SK-MEL-5 (cell line): ENCODE data around the gene ARHGEF10L. TPM values are rescaled to one million over a fixed set of nuclear protein-coding genes. Genes with fewer than 3 reads are reported as not detected.

Source experiments
- DNase-seq: peaks from one replicate; pipeline ENCODE4 v3.0.0-alpha.2; 2016; ENCODE audit warnings: low read depth, low spot score
- in situ Hi-C: cut with HindIII; loops from 2 replicates; pipeline ENCODE4 v1.10.0; 2016; ENCODE audit warnings: low sequenced_read_pairs, high pct_unique_total_duplicates, low pct_unique_long_range_greater_than_20kb
- total RNA-seq: library from RNA; depleted of rRNA; stranded (reverse); fragments of >200 nt; shearing (Covaris generic); gene quantifications from 2 replicates; pipeline ENCODE4 v1.2.3, GENCODE V29; 2014

ARHGEF10L gene
- total RNA-seq, 1 experiment from 2014 or later, result 4.4 TPM

DNA sequence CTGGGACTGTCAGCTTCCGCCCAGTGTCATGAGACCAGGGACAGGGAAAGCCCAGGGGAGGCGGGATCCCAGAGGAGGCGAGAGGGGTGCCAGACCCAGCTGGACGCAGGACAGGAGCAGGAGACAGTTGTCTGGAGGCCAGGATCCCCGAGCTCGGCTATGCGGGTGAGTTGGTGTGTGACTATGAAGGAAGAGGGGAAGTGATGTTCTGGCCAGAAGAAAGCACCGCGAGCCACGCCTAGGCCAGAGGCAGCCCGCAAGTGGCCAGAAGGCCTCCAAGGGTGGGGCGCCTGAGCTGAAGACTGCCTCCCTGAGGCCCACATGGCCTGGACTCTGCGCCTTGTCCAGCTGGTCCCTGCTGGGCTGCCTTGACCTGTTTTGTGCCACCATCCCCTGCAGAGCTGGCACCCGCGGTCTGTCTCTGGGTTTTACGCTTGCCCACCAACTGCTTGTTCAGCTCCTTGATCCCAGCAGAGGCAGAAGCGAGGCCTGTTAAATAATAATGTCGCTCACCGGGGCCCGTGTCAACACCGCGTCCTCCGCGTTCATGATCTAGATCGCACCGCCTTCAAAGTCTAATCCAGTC lies 130.5 kb downstream of the ARHGEF10L start:
- in situ Hi-C loops, result no loop called here
- DNase-seq, result no peak

DNA sequence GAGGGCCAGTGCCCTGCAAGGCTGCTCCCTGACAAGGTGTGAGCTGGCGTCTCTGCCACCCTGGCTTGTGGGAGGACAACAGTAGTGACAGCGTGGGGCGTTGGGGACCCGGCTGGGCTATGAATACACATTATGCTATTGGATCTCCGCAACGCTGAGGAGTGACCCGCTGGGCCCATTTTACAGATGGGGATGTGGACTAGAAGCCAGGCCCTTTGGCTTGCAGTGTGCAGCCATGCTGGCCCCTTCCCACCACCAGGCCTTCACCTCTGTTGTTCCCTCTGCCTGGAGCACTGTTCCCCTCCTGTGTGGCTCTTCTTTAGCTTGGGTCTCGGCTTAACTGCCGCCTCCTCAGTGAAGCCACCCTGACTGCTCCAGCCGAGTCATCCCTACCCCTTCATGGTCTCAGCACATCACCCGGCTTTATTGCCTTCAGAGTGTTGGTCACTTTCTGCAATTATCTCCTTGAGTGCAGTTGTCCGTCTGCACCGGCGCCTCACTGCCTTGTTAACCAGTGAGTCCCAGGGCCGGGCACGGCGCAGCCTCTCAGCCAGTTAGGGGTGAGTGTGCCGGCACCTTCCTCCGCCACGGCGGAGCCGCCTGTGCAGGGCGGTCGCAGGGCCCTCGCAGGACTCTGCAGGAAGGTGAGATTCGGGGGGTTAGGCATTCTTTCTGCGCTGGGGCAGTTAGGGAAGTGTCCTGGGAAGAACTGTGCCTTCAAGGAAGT lies 131.3 kb downstream of the ARHGEF10L start:
- in situ Hi-C loops, result no loop called here
- no peak for DNase-seq

DNA sequence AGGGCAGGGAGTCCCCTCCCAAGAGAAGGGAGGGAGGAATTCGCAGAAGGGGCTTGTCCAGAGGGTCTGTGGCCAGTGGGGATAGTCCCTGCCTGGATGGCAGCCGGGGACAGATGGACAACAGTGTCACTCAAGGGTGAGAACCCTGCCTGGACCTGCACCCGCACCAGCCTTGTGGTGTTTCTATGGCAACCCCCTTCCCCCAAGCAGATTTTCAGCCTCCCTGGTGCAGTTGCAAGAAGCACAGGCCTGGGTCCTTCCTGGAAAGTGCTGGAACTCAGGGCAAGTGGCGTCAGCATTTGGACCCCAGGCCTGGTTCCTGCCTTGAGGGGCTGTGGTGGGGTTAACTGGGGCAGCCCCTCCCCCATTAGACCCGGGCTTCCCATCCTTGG lies 131.8 kb downstream of the ARHGEF10L start:
- DNase-seq, result no peak
- in situ Hi-C loops, result no loop called here

DNA sequence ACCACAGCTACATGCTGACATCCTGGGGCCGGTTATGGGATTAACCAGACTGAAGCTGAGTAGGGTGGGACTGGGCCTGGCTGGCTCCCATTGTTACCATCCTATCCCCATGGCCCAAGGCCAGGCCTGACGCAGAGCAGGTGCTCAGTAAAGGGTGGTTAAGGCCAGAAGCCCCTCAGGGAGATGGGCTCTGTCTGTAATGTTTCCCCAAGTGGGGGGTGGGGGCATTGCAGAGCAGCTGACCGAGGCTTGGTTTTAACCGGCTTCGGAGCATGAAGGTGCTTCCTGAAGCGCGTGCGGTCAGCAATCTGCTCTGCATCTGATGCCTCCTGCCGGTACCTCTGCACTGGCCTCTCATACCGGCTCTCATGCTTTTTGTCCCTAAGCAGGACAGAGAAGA lies 132.2 kb downstream of the ARHGEF10L start:
- in situ Hi-C loops, result no loop called here
- no peak for DNase-seq

DNA sequence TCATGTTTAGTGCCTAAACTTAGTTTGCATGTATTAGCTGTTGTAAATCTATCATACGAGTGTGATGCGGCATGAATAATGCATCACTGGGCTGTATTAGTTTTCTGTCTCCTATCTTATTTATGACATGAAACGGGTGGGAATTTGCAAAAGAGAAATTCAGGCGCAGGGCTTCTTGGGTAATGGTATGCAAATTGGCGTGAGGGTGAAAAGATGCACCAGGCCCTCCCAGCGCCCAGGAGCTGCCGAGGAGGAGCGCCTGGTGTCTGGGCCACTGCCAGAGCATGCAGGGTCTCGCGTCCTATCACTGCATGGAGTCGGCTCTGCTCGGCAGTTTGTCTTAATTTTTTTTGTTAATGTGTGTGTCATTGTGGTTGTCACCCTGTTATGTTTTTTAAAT lies 132.7 kb downstream of the ARHGEF10L start:
- in situ Hi-C loops, result no loop called here
- DNase-seq, result no peak

DNA sequence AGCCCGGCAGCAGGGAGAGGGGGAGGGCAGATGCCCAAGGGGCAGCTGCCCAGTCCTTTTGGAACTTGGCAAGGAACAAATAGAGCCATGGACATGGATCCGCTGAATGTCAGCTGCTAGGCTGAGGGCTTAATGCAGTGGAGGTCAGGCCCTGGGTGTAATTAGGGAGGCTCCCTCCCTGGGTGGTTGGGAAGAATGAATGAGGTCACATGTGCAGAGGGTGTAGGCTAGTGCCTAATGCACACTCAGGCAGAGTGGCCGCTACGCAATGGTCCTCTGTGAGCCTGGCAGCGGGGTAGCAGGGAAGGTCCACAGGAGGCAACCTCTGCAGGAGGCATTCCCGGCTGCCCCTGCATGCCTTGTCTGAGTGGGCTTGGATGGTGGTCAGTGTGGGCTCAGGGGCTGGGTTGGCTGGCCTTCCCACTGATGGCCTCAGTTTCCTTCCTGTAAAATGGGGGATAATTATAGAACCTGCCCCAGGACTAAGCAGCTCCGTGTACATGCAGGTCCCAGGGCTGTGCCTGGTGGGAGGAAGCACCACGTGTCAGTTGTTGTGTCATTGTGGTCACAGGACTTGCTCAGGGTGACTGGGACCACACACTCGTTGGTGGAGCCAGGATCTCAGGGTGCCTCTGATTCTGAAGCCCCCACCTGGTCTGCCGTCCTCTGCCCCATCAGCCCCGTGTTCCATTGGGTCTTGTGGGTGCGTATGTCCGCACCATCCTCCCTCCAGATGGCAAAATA lies 134.0 kb downstream of the ARHGEF10L start:
- DNase-seq, result no peak
- in situ Hi-C loops, result no loop called here

DNA sequence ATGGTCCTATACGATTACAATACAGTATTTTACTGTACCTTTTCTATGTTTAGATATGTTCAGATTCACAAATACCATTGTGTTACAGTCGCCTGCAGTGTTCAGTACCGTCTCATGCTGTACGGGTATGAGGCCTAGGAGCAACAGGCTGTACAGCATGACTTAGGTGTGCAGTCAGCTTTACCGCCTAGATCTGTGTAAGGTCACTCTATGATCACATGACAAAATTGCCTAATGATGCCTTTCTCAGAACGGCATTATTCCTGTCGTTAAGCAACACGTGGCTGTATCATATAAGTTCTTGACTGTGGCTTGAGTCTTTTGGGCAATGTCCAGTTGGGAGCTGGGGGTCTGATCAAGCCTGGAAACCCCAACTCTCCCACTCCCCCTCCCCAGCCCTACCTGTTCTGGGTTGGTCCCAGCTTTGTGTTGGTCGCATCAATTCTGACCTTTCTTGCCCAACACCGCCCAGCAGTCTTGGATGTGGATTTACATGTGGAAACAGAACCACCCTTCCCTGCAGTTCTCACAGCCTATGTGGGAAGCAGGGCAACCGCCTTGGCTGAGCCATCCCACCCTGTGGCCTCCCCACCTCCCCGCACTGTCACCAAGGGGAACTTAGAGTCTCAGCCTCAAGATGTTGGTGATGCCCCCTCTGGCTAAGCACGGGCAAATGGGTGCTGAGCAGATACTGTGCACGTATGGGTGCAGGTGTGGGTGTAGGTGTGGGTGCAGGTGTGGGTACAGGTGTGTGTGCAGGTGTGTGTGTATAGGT lies 135.4 kb downstream of the ARHGEF10L start:
- no peak for DNase-seq
- in situ Hi-C loops, result no loop called here

DNA sequence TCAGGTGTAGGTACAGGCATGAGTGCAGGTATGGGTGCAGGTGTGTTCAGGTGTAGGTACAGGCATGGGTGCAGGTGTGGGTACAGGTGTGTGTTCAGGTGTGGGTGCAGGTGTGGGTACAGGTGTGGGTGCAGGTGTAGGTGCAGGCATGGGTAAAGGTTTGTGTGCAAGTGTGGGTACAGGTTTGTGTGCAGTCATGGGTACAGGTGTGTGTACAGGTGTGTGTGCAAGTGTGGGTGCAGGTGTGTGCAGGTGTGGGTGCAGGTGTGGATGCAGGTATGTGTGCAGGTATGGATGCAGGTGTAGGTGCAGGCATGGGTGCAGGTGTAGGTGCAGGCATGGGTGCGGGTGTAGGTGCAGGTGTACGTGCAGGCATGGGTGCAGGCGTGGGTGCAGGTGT lies 136.2 kb downstream of the ARHGEF10L start:
- in situ Hi-C loops, result no loop called here
- DNase-seq, result no peak

DNA sequence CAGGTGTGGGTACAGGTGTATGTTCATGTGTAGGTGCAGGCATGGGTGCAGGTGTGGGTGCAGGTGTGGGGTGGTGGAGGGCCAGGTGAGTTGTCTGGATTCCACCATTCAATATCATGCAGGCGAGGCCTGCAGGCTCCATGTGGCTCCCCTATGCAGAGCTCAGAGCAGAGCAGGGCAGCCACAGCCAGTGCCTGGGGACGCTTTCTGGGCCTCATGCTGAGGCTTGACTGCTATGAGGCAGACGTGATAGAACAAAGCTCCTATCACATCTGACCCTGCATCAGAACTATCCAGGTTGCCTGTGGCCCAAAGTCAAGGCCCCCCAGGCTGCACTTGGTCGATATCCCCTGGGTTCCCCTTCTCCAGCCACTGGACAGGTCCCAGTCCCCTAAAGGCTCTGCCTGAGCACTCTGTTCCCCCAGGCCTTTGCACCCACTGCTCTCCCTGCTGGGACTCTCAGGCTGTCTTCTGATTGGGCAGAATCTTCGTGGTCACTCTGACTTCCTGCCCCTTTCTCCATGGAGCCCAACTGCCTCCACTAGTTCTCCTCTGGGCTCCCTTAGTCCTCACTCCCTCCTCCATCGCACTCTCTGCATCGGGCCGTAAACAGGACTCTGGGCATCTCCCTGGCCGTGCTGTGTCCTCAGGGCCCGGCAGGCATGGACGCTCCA lies 137.0 kb downstream of the ARHGEF10L start:
- peak; percentile 16 for DNase-seq
- in situ Hi-C loops, result no loop called here

DNA sequence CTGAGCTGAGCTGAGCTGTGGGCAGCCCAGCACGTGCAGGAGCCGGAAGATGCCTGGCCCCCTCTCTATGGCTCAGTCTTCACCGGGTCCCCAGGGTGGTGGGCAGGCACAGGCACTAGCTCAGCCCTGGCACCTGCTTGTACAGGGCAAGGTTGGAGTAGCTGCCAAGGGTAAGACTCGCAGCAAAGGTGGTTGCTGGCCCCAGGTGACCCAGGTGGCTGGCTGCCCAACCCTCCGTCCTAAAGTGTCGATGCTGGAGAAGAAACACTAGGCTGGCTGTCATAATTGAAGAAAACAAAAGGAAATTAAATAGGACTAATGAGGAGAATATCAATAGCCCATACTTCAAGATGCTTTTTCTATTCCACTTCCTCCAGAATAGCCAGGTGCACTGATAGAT lies 138.5 kb downstream of the ARHGEF10L start:
- in situ Hi-C loops, result no loop called here

DNA sequence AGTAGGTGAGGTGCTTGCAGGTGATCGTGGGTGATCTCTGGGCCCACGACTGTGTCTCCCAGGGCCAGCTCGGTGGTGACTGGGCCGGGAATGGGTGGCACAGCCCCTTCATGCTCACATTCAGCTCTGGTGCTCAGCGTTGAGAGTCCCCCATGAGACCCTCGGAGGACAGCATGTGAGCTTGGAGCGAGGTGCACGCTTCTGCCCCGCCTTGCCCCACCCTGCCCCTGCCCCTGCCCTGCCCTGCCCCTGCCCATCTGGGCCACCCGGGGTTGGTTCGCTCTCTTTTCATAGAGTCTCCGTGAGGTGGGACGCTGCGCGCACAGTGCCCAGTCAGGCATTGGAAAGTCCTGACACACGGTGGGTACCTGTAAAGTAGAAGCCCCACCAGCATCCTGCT lies 140.4 kb downstream of the ARHGEF10L start:
- no peak for DNase-seq
- in situ Hi-C loops, result no loop called here

More for the DNA sequence above, 138.5 kb downstream of the ARHGEF10L start:
- DNase-seq, result no peak

DNA sequence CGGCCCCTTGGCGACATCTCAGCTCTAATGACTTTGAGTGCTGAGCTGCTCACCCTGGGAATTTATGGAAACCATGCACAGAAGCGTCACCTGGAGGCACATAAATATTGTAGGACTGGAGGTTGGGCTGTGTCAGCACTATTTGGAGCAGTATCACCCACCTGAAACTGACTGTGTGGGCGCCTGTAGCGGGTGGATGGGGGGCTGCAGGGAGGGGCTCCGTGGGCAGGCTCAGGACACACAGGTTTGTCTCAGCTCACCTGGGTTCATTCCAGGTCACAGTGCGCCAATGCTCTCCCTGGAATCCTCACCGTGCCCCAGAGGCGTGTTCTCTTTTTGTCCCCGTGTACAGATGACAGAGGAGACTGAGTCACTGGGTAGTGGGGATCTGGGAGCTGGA lies 140.8 kb downstream of the ARHGEF10L start:
- DNase-seq, result no peak
- in situ Hi-C loops, result no loop called here

DNA sequence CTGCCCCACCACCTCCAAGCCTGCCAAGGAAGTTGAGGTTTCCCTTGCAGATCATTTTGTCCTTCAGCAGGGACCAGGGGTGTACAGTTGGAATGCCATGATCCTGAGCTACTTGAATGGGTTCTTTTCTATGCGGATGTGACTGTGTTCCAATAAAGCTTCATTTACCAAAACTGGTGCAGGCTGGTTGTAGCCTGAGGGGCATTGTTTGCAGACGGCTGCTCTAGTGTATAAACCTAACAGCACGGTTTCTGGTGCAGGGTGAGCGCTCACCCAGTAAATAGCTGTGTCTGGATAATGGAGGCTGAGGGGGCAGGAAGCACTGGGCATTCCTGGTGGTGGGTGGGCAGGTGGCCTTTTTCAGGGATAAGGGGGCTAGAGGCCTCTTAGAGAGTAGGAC lies 142.9 kb downstream of the ARHGEF10L start:
- in situ Hi-C loops, result no loop called here
- DNase-seq, result peak; percentile 60

DNA sequence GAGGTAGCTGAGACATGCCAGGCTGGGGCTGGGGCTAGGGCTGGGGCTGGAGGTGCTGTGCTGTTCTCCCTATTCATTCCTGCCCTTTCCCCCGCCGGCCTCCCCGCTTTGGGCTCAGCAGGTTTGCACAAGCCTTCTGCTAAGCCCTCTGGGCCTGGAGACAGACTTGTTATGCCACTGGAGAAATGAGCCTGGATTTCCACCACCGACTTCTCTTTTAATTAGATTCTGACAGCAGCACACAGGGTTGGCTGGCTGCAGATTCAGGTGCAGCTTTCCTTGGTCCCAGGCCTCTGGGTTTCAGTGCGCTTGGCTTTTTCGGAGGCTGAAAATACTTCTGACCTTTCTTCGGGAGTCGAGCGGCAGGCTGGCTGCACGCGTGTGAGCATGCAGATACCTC lies 144.1 kb downstream of the ARHGEF10L start:
- DNase-seq, result no peak
- in situ Hi-C loops, result no loop called here

DNA sequence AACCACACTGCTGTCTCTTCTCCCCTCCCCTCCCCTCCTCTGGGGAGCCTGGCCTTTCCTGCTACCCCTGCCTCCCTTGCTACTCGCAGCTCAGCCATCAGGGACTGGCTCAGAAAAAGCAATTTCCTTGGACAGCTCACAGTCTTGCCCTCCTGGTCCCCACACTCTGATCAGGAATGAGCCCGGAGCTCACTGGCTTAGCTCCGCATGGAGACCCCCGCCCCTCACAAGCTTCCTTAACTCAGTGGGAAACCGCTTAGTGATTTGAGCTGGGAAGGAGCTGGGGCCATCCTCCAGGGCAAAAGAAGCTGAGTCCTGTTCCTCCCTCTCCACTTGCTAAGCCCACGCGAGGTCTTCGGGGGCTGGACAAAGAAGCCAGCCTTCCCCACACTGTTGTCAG lies 145.3 kb downstream of the ARHGEF10L start:
- in situ Hi-C loops, result no loop called here
- DNase-seq, result no peak

DNA sequence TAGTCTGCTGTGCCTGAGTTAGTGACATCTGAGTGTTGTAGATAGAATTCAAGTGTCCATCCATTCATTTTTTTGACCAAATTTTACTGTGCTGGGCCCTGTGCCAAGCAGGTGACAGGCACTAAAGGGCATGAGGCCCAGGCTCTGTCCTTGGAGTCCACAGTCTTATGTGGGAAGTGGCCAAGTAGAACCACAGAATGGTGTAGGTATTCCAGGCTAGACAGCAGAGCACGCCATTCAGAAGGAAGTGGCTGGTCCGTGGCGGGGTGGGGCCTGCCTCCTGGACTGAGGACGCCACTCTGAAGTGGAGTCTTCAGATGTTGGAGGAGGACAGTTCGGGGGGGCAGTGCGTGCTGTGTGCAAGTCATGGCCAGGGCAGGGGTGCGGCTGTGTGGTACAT lies 146.8 kb downstream of the ARHGEF10L start:
- in situ Hi-C loops, result no loop called here
- DNase-seq, result no peak

DNA sequence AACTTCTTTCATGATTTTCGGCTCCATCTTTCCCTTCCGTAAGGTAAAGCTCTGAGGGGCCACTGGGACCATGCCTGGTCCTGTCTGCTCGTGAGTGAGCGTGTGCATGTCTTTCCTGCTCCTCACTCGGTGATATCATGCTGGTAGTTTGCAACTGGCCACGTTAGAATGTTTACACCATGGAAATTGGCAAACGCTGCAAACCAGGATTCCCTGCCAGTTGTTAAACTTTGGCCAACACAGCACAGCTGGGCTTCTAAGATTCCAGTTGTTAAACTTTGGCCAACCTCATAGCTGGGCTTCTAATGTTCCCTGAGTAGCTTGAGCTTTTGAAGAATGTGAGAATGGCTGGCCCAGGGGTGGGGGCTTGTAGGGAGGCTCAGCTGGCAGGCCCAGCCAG lies 147.6 kb downstream of the ARHGEF10L start:
- in situ Hi-C loops, result no loop called here

More for the DNA sequence above, 147.6 kb downstream of the ARHGEF10L start:
- DNase-seq, result no peak
